T47D (cell line): Measurements from ENCODE around the gene TMEM59L.

Experiments
- DNase-seq, 2 experiments: peaks; one replicate each; pipeline versions ENCODE4 v3.0.0 to v3.0.0-alpha.2; 2011 to 2012; ENCODE audit warnings: low read depth in 1 of 2, low spot score in 1 of 2
- JUND ChIP-seq: IDR thresholded peaks from 2 replicates; pipeline ENCODE4 v1.6.1; 2012; ENCODE audit warnings: low read depth
- in situ Hi-C: cut with HindIII; loops from 2 replicates; pipeline ENCODE4 v1.10.0; 2016; ENCODE audit warnings: low sequenced_read_pairs, low pct_unique_long_range_greater_than_20kb

Gene TMEM59L

DNA sequence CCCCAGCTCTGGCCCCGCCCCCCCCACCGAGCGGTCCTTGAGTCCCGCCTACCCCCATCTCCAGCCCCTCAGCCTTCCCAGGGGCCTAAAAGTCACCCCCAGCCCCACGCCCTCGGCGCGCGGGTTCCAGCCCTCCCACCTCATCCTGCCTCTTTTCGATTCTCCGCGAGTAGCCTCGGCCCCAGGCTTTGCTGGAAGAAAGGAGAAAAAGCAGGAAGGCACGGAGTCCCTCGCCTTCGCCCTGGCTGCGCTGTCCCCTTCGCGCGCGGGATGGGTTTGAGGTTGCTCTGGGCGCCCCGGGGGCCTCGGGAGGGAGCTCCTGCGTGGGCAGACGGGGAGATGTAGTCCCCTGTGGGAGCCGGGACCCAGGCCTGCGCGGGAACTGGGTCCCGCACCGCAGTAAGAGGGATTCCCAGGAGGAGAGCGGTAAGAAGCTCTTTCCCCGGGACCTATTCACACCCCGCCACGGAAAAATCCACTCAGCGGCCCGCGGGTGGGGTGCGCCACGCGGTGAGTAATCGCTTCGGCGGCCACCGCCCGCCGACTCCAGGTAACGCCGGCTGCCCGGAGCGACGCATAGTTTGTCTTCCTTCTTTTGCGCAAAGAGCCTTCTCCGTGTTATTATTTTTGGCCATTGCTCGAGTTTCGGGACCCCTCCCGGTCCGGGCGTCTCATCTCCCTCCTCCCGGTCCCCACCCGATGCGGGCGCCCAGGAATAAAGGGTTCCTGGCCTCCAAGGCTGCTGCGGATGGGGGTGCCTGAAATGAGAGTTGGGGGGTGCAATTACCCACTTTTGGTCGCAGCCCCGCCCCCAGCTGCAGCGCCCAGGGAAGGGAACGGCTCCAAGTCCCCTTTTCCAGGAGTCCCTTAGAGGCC is 5.2 kb upstream of the TMEM59L start:
- TF ChIP-seq JUND, result no peak
- no peak for DNase-seq
- in situ Hi-C loops, result no loop called here

DNA sequence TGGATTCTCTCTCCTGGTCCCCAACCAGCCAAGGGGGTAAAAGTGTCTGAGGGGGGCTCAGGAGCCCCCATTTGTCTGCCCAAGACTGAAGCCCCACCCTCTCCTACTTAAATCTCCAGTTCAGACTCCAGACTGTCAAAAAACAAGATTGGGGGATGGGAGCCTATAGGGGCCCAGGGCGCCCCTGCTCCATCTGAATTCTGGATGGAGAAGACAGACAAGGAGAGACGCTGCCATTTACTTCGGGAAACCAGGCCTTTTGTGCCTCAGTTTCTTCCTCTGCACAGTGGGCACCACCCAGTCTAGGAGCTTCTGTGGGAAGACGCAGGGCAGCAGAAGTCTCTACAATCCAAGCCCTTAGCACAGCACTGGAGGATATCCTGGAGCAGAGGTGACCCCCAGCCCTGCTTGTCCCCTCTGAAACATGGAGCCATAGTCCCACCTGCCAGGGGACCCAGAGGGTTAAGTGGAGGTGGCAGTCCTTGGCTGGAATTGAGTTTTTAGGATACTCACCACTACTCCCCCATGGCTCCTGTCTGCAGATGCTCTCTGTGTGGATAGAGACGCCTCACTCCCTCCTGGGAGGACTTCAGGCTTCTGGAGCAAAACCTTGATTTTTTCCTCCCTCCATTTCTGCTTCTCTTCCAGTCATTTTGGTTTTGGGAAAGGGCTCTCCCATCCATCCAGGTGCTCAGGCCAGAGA is 4.4 kb upstream of the TMEM59L start:
- in situ Hi-C loops, result no loop called here
- no peak for TF ChIP-seq JUND
- DNase-seq, result no peak

GRCh38 chr19:18608805-18609716 is 3.6 kb upstream of the TMEM59L start:
- no peak for DNase-seq
- in situ Hi-C loops, result no loop called here
- TF ChIP-seq JUND, result no peak

- no peak for TF ChIP-seq JUND
- in situ Hi-C loops, result no loop called here
- no peak for DNase-seq
Observed at GRCh38 chr19:18609717-18610051, 3.0 kb upstream of the TMEM59L start.

DNA sequence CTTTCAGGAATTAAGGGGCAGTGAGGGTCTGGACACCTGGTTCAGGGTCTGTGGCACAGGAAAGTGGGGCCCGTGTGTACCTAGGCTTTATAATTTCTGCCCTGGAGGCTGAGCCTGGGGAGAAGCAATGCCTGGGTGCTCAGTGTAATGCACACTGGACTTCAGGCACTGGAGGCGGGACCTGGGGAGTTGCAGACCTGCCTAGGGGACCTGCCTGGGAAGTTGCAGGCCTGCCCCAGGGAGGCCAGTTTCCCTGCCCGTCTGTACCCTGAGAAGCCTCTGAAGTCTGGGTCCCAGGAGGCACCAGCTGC is 2.5 kb upstream of the TMEM59L start:
- in situ Hi-C loops, result no loop called here

GRCh38 chr19:18610556-18611326 is 1.9 kb upstream of the TMEM59L start:
- TF ChIP-seq JUND, result no peak
- in situ Hi-C loops, result no loop called here
- DNase-seq, result no peak

More for the DNA sequence above, 2.5 kb upstream of the TMEM59L start:
- no peak for TF ChIP-seq JUND
- no peak for DNase-seq

DNA sequence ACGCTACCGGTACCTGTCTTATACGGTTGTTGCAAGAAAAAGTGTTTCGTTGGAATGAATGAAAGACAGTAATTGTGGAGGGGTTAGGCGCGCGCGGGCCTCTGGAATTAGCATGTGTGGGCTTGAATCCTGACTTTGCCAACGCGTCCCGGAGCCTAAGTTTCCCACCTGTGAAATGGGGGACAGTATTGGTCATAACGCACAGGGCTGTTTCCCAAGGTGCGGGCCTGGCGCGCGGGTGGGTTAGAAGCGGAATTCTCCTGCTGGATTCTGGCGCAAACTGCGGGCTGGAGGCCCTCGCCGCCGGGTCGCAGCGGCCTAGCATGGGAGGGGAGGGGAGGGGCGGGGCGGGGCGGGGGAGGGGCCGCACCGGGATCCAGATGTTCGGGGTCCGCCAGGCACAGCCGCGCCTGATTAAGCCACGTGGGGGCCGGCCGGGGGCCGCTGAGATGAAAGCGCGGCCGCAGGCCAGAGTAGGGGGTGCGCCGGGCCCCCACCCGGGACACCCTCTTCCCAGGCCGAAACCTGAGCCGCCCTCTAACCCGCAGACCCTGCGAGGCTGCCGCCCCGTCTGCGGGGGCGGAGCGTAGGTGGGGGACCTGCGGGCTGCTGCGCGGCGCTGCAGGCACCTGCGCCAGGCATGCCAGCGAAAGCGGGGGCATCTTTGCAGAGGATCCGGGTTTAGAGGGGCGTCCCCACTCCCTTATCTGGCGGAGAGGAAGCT is 1.2 kb upstream of the TMEM59L start:
- no peak for TF ChIP-seq JUND
- DNase-seq, result no peak
- in situ Hi-C loops, result no loop called here

GRCh38 chr19:18612051-18612771 is 459 bp upstream of the TMEM59L start:
- TF ChIP-seq JUND, result no peak
- in situ Hi-C loops, result no loop called here
- DNase-seq, result no peak

- TF ChIP-seq JUND, result no peak
- in situ Hi-C loops, result no loop called here
Observed at GRCh38 chr19:18613589-18614234, 1.0 kb downstream of the TMEM59L start.

DNA sequence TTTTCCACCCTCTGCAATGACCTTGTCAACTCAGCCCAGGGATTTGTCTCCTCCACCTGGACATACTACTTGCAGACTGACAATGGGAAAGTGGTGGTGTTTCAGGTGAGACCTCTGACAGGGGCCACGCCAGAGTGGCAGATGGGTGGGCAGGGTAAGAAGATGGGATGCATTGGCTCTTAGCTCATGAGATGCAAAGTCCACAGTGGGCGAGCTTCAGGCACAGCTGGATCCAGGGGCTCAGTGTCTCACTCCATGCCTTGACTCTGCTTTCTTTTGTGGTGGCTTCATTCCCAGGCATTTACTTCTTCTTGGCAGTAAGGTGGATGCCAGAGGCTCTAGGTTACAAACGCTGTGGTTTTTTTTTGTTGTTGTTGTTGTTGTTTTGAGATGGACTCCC is 3.4 kb downstream of the TMEM59L start:
- no peak for DNase-seq
- in situ Hi-C loops, result no loop called here
- no peak for TF ChIP-seq JUND

More at GRCh38 chr19:18613589-18614234, 1.0 kb downstream of the TMEM59L start:
- DNase-seq, result no peak
